GM03348 (cell line): Measurements from ENCODE around the gene TRMU.
"Not testable (repeated sequence)": the region's sequence is repeated elsewhere in the genome, so short reads cannot be mapped to it uniquely, and the experiment has no call there.

Experiments used
- DNase-seq: peaks from one replicate; pipeline ENCODE4 v3.0.0; 2012; ENCODE audit warnings: low spot score

The TRMU gene

DNA sequence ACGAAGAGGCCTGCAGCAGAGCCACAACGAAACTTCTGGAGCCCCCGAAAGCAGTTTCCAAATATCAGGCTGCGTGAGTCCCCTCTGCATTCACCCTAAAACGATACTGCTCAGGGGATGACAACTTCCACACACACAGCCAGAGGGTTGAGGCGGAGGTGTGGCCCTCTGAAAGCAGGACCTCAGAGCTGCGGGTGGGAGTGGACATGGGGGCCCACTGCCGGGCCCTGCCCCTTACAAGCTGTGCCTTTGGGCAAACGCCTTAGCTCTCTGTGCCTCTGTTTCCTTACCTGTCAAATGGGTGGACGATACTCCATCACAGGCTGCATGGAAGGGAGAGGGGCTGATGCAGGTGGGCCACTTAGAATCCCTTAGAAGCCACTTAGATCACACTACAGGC lies 53.1 kb downstream of the TRMU start:
- DNase-seq = no peak

GRCh38 chr22:46389081-46389480 lies 53.6 kb downstream of the TRMU start:
- DNase-seq = no peak

GRCh38 chr22:46390105-46390651 lies 54.7 kb downstream of the TRMU start:
- DNase-seq = no peak

DNA sequence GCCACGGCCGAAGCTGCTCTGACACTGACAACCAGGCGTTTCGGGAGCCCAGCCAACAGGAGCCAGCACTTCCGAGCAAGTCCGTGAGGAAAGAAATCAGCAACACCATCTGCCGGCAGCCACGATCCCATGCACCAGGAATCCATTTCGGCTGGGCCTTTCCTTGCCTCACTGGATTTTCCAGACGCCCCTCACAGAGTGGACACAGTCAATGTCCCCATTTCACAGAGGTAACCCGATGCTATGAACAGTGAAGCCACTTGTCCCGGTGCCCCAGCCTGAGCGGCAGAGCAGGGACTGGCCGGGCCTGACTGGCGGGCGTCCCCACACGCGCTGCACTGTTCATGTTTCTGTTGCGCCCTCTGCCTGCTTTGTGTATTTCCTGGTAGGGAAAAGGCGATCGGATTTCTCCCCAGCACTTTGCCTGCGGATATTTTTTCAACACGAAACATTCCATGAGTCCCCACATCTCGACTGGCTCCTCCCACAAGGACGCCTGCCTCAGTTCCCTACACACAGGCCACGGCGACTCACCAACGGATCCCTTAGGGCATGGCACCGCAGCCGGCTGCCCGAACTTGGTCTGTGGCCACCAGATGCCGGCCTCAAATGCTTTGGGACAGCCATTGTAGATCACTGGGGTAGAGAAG lies 55.3 kb downstream of the TRMU start:
- peak; percentile 83 for DNase-seq

DNA sequence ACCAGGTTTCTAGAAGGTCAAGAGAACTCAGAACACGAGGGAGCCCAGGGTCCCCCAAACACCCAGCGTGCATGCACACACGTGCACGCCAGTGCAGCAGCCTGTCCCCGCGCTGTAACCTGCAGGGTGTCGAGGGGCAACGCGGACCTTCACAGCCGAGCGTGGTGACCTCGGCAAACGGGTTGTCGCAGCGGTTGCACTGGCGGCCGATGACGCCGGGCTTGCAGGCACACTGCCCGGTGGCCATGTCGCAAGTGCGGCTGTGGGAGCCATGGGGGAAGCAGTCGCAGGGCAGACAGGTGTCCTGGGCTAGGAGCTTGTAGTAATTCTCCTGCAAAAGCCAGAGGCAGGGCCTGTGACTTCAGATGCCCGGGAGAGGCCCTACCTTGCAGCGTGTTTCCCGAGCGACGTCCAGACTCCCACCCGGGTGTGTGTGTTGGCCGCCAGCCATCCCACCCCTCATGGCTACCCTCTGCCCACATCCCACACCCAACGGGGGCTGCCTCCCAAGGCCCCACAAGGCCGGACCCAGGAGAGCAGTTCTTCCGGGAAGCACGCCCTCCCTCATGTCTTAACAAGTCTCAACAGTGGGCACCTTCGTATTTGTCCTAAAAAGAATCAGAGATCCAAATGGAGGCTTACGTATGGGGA lies 56.1 kb downstream of the TRMU start:
- DNase-seq = no peak

DNA sequence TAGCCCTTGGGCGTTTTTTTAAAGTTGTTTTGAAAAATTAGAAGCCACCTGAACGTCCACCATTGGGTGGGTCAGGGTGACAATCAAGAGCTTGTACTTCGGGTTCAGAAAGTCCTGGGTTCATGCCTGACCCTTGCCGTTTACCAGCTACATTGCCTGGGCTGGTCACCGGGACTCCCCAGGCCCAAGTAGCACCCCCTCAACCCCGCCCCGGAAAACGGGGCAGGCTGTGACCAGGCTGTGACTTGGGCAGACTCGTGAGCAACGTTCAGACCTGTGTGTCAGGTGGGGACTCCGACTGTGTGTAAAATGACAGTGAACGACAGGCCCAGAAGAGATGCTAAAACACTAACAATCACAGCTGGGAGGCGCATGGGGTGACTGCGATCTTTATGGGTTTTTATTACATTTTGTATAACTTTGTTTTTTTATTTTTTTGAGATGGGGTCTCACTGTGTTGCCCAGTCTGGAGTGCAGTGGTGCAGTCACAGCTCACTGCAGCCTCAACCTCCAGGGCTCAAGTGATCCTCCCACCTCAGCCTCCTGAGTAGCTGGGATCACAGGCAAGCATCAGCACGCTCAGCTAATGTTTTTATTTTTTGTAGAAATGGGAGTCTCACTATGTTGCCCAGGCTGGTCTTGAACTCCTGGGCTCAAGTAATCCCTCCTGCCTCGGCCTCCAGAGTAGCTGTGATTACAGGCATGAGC lies 56.8 kb downstream of the TRMU start:
- DNase-seq = no peak

GRCh38 chr22:46393873-46394272 lies 58.4 kb downstream of the TRMU start:
- DNase-seq = no peak

GRCh38 chr22:46394622-46395021 lies 59.1 kb downstream of the TRMU start:
- DNase-seq = no peak

DNA sequence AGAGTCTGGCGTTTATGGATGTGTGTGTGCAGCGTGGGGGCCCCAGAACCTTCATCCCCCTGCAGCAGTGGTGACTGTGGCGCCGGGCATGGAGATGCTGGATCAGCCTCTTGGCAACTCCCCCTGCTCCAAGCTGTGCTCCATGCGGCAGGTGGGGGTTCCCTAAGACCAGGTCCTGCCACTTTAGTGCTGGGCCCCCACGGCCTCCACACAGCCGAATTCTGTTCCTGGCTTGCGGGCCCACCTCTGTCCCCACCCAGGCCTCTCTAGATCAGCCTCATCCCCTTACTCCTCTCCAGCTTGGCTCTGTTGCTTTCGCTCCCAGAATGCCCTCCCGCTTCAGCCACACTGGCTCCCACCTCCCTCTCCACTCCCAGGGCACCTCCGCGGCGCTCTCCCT lies 59.6 kb downstream of the TRMU start:
- no peak for DNase-seq

DNA sequence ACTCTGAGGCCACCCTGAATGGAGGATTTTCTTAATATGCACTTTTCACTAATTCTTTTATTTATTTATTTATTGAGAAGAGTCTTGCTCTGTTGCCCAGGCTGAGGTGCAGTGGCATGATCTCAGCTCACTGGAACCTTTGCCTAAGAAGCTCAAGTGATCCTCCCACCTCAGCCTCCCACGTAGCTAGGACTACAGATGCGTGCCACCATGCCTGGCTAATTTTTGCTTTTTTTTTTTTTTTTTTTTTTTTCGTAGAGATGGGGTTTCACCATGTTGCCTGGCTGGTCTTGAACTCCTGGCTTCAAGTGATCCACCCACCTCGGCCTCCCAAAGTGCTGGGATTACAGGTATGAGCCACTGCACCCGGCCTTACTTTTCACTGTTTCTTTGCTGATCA lies 61.5 kb downstream of the TRMU start:
- DNase-seq = not testable (repeated sequence)

DNA sequence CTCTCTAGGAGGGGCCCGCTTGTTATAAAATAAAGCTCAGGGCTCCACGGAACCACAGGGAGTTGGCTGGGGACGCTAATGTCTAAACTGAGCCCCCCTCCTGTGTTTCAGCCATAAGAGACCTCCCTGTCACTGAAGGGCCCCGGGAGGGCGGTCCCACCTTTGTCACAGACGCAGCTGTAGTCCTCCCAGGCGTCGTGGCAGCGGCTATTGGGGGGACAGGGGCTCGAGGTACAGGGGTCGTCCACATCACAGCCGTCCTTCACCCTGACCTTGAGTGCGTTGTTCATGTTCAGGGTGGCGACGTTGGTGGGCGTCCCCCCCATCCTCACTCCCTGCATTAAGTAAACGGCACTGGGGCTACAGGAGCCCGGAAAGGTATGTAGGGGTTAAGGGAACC lies 62.0 kb downstream of the TRMU start:
- no peak for DNase-seq

DNA sequence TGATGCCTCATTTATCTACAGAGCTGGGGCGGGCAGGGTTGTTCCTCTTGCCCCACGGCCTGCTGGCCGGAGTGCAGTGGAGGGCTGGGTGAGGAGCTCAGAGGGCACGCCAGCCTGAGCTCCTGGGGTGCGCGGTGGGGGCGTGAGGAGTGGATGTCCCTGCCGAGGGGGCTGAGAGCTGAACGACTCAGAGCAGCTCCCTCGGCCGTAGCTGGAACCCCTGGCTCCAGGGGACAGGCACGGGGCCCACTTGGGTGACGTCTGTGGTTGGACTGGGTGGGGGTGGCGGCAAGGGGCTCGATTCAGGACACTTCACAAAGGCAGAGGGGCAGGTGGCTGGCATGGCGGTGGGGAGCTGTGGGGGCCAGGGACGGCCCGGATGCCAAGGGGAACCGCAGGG lies 62.4 kb downstream of the TRMU start:
- DNase-seq = no peak

DNA sequence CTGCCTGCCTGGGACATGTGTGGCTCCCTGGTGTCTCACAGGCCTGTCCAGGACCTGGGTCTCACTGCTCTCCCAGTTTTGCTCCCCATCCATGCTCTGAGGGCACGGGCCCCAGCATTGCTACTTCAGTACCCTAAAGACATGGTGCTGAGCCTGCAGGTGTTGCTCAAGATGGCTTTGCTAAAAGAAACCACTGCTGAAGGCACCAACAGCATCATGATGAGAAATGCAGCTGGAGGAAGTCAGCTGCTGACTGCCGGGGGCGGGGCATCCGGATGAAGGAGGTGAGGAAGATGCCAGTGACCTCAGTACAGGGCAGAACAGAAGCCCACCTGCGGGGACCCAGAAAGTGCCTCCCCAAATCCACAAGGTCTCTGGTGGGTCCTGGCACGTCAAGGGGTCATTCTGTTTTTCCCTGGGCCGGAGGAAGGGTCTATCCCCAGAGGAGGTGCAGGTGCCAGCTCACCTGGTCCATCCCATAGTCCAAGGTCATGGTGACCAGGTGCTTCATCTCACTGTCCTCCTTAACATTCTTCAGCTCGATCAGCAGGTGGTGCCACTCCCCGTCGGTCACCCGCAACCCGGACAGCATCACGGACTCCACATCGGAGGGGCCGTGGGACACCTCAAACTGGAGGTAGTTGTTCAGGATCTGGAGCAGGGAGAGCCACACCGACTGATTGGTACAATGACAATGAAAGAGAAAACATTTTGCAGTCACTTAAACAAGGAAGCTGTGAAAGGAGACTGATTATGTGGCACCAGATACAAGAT lies 63.9 kb downstream of the TRMU start:
- DNase-seq = no peak

- DNase-seq = no peak
Observed at GRCh38 chr22:46401370-46401769, 65.9 kb downstream of the TRMU start.

- DNase-seq = no peak
Observed at GRCh38 chr22:46402505-46402904, 67.0 kb downstream of the TRMU start.

DNA sequence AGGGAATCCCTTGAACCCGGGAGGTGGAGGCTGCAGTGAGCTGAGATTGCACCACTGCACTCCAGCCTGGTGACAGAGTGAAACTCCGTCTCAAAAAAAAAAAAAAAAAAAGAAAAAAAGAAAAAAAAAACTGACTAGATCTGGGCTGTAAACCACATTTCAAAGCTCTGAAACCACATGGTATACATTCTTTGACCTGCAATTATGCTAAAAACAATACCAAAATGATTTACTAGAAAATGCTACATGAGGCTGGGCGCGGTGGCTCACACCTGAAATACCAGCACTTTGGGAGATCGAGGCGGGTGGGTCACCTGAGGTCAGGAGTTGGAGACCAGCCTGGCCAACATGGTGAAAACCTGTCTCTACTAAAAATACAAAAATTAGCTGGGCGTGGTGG lies 68.4 kb downstream of the TRMU start:
- not testable (repeated sequence) for DNase-seq

GRCh38 chr22:46405901-46406300 lies 70.4 kb downstream of the TRMU start:
- no peak for DNase-seq

DNA sequence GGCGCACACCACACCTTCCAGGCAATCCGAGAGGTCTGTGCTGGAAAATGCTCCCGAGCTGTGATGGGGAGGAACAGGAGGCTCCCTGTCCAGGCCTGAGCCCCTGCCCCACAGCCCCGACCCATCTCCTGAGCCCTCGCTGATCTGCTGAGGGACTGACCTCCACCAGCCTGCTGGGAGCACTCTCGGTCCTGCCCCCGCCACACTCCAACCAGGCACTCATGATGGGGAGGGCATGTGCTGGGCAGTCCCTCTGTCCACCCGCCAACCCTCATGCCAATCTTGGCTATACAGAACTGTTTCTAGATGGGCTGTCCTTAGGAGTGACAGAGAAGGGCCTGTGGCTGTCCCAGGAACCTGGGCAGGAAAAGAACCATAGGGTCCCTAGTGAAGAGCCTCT lies 70.8 kb downstream of the TRMU start:
- no peak for DNase-seq

DNA sequence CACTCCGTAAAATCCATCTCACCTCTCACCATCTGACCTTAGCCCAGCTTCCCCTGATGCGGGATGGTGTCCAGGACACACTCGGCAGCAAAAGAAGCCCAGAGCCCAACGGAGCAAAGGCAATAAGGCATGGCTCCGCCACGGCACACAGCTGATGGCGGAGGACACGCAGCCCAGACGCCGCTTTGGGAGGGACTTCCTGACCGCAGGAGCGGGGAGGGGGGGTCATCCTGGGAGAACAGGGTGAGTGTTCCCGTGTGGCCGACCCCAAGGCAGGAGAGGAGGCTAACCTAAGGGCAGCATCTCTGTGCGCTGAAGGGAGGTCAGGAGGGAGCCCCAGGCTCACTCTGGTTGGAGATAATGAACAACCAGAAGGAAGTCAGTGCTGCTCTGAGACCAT lies 71.3 kb downstream of the TRMU start:
- DNase-seq = no peak
